OCI-LY7 (cell line): ENCODE measurements around the gene MYCL. TPM values are rescaled to one million over a fixed set of nuclear protein-coding genes. Genes with fewer than 3 reads are reported as not detected.

ENCODE experiments used
- BruUV-seq: library from RNA; stranded (reverse); fragments of 400-500 nt; replicated peaks from 2 replicates; lab custom pipeline; 2021; lab: Mats Ljungman, UMichigan
- CTCF ChIA-PET: fragments of 300-600 bp; sonication (Branson Sonifier 250); formaldehyde crosslinking; loops from one replicate; lab custom pipeline; 2022; ENCODE audit warnings: antibody characterized with exemption; ENCODE audit not compliant: unreplicated experiment; lab: Charles Lee
- POLR2A ChIA-PET: fragments of 300-600 bp; sonication (Branson Sonifier 250); formaldehyde crosslinking; loops from one replicate; lab custom pipeline; 2022; ENCODE audit warnings: antibody characterized with exemption; lab: Charles Lee
- DNase-seq: peaks from one replicate; pipeline ENCODE4 v3.0.0-alpha.2; 2015; ENCODE audit warnings: low spot score
- H2AFZ ChIP-seq: fragments of 200-600 bp; sonication (generic), shearing (Covaris generic); 2 replicates; pipeline ENCODE4 v1.6.1; 2014; ENCODE audit warnings: mild to moderate bottlenecking, antibody characterized with exemption, low read length, moderate library complexity
- H3K27ac ChIP-seq: fragments of 200-600 bp; sonication (generic); 2 replicates; pipeline ENCODE4 v1.5.1; 2014; ENCODE audit warnings: mixed run types, low read depth, mild to moderate bottlenecking, moderate library complexity, low read length, inconsistent platforms; ENCODE audit not compliant: poor library complexity, severe bottlenecking
- H3K36me3 ChIP-seq: fragments of 200-600 bp; sonication (generic); 2 replicates; pipeline ENCODE4 v1.6.1; 2014; ENCODE audit warnings: mild to moderate bottlenecking, antibody characterized with exemption, low read length, moderate library complexity, mixed read lengths; ENCODE audit not compliant: insufficient read depth
- H3K4me1 ChIP-seq: fragments of 200-600 bp; sonication (generic); 2 replicates; pipeline ENCODE4 v1.5.1; 2014; ENCODE audit warnings: mild to moderate bottlenecking, low read length; ENCODE audit not compliant: insufficient read depth, poor library complexity, severe bottlenecking
- H3K4me2 ChIP-seq: fragments of 200-600 bp; sonication (generic); 2 replicates; pipeline ENCODE4 v1.6.1; 2014; ENCODE audit warnings: mild to moderate bottlenecking, low read length
- H3K4me3 ChIP-seq: fragments of 200-600 bp; sonication (generic); 2 replicates; pipeline ENCODE4 v1.5.1; 2014; ENCODE audit warnings: mild to moderate bottlenecking, low read depth, low read length; ENCODE audit not compliant: poor library complexity, severe bottlenecking
- H3K79me2 ChIP-seq: fragments of 200-600 bp; sonication (generic); 2 replicates; pipeline ENCODE4 v1.6.1; 2016; ENCODE audit warnings: low read depth, mild to moderate bottlenecking, low read length, moderate library complexity, mixed read lengths; ENCODE audit not compliant: insufficient read depth
- H3K9me2 ChIP-seq: fragments of 200-600 bp; sonication (generic); 2 replicates; pipeline ENCODE4 v1.6.1; 2016; ENCODE audit warnings: mild to moderate bottlenecking, low read length, mixed read lengths; ENCODE audit not compliant: insufficient read depth
- H3K9me3 ChIP-seq: fragments of 200-600 bp; sonication (generic); 2 replicates; pipeline ENCODE4 v1.6.1; 2014; ENCODE audit warnings: mild to moderate bottlenecking, mixed run types, low read length, mixed read lengths
- H4K20me1 ChIP-seq: fragments of 200-600 bp; sonication (generic); 2 replicates; pipeline ENCODE4 v1.6.1; 2014; ENCODE audit warnings: mild to moderate bottlenecking, antibody characterized with exemption, low read length, moderate library complexity, mixed read lengths; ENCODE audit not compliant: insufficient read depth
- CTCF ChIP-seq: fragments of 200-600 bp; sonication (generic); conservative IDR thresholded peaks from 2 replicates; pipeline ENCODE4 v1.5.1; 2014; ENCODE audit warnings: mild to moderate bottlenecking, antibody characterized with exemption, low read length, moderate library complexity, mixed read lengths
- EZH2phosphoT487 ChIP-seq: fragments of 200-600 bp; sonication (generic); IDR thresholded peaks from 2 replicates; pipeline ENCODE4 v1.6.1; 2018; ENCODE audit warnings: low read depth, borderline replicate concordance, mild to moderate bottlenecking, mixed run types, antibody characterized with exemption, low read length, moderate library complexity, mixed read lengths
- intact Hi-C: fragments of 100-400 bp; cut with micrococcal nuclease; formaldehyde crosslinking; loops from one replicate; pipeline ENCODE4 v1.10.0; 2022; ENCODE audit not compliant: unreplicated experiment
- total RNA-seq, 2 experiments: library from RNA; depleted of rRNA in 1 of 2; stranded (reverse); fragments of >200 nt in 1 of 2; shearing (Covaris generic) in 1 of 2; gene quantifications; 2 replicates each; pipeline ENCODE4 v1.2.3, GENCODE V29; 2014 to 2022

Gene MYCL
- total RNA-seq, 2 experiments from 2014 or later = 0.41 to 1.0 TPM

- ChIA-PET CTCF (no interaction called here), POLR2A (interaction anchor here (0.5 to 1.3 kb wide), 4 partner anchors 24 to 1214 kb away, joined by 3 to 4 read pairs (median 3); no protein-coding TSS in a partner anchor)
- Histone ChIP-seq H3K27ac (no peak overlapping the region), H4K20me1 (peaks cover 9% of the 10 kb centered on the region; the same call in 1 of the 2 replicates), H3K4me3 (no peak overlapping the region), H3K4me2 (no peak overlapping the region), H2AFZ (no peak overlapping the region), H3K9me2 (no peaks in the 10 kb centered on the region), H3K9me3 (no peaks in the 10 kb centered on the region), H3K79me2 (peaks cover 23% of the 10 kb centered on the region; the same call in 1 of the 2 replicates), H3K4me1 (no peaks in the 10 kb centered on the region), H3K36me3 (peaks cover 20% of the 10 kb centered on the region)
- no TSS peak for BruUV-seq
- TF ChIP-seq CTCF (no peak), EZH2phosphoT487 (no peak)
- intact Hi-C loops = no loop called here
- no peak for DNase-seq
These were observed 38.5 kb downstream of the MYCL start for GRCh38 chr1:39863177-39863576.

DNA sequence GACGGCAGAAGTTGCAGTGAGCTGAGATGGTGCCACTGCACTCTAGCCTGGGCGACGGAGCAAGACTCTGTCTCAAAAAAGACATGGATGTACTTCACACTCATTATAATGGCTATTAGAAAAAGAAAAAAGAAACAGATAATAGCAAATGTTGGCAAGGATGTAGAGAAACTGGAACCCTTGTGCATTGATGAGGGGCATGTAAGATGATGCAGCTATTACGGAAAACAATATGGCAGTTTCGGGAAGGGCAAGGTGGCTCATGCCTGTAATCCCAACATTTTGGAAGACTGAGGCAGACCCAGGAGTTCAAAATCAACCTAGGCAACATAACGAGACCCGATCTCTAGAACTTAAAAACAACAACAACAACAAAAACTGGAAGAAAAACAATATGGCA lies 40.7 kb downstream of the MYCL start:
- H2AFZ ChIP-seq = no peak overlapping the region
- intact Hi-C loops = no loop called here
- CTCF ChIA-PET = no interaction called here
- H3K36me3 ChIP-seq = peaks cover 30% of the 10 kb centered on the region
- BruUV-seq = no TSS peak
- DNase-seq = no peak
- H3K4me1 ChIP-seq = no peaks in the 10 kb centered on the region
- no peak overlapping the region for H3K27ac ChIP-seq
- POLR2A ChIA-PET = interaction anchor here (1.5 kb wide), 1 partner anchor 38 kb away, joined by 6 read pairs; no protein-coding TSS in a partner anchor
- H3K4me2 ChIP-seq = no peak overlapping the region
- TF ChIP-seq CTCF (no peak), EZH2phosphoT487 (no peak)
- H3K9me3 ChIP-seq = no peaks in the 10 kb centered on the region
- H3K4me3 ChIP-seq = no peak overlapping the region
- H4K20me1 ChIP-seq = peaks cover 9% of the 10 kb centered on the region; the same call in 1 of the 2 replicates
- no peaks in the 10 kb centered on the region for H3K9me2 ChIP-seq
- peaks cover 23% of the 10 kb centered on the region; the same call in 1 of the 2 replicates for H3K79me2 ChIP-seq
